Caco-2 (cell line): ENCODE results near the gene GRK5. TPM values are rescaled to one million over a fixed set of nuclear protein-coding genes. Genes with fewer than 3 reads are reported as not detected.

Experiments
- BruUV-seq: library from RNA; stranded (reverse); fragments of 400-500 nt; replicated peaks from 2 replicates; lab custom pipeline; 2021; lab: Mats Ljungman, UMichigan
- CTCF ChIA-PET: fragments of 300-600 bp; sonication (Branson Sonifier 250); formaldehyde crosslinking; loops from one replicate; lab custom pipeline; 2022; ENCODE audit warnings: antibody characterized with exemption; lab: Charles Lee
- POLR2A ChIA-PET: fragments of 300-600 bp; sonication (Branson Sonifier 250); formaldehyde crosslinking; loops from one replicate; lab custom pipeline; 2022; ENCODE audit warnings: antibody characterized with exemption; lab: Charles Lee
- DNase-seq, 2 experiments: peaks; one replicate each; pipeline versions ENCODE4 v3.0.0 to v3.0.0-alpha.2; 2020 to 2022
- H3K27me3 ChIP-seq: replicated peaks from 2 replicates; pipeline ENCODE4 v1.6.0; 2011; ENCODE audit warnings: low read length; ENCODE audit not compliant: control insufficient read depth, insufficient read depth
- H3K36me3 ChIP-seq: 2 replicates; pipeline ENCODE4 v1.5.1; 2011; ENCODE audit warnings: low read length; ENCODE audit not compliant: control insufficient read depth, insufficient read depth
- H3K4me1 ChIP-seq: fragments of 250-450 bp; sonication (Bioruptor Pico); 2 replicates; pipeline ENCODE4 v1.5.1; 2020; ENCODE audit warnings: mild to moderate bottlenecking
- H3K4me3 ChIP-seq: 2 replicates; pipeline ENCODE4 v1.5.1; 2011; ENCODE audit warnings: low read depth, mild to moderate bottlenecking, control low read depth, low read length
- H3K9me3 ChIP-seq: fragments of 250-450 bp; sonication (Bioruptor Pico); 2 replicates; pipeline ENCODE4 v1.5.1; 2020; ENCODE audit warnings: mild to moderate bottlenecking, moderate library complexity
- H3K27ac Mint-ChIP-seq: one replicate; pipeline ENCODE4 v1.8.0; 2022; ENCODE audit warnings: mixed read lengths; ENCODE audit not compliant: unreplicated experiment
- H3K27me3 Mint-ChIP-seq: one replicate; pipeline ENCODE4 v1.8.0; 2022; ENCODE audit warnings: mixed read lengths; ENCODE audit not compliant: insufficient read depth, unreplicated experiment
- H3K36me3 Mint-ChIP-seq: one replicate; pipeline ENCODE4 v1.8.0; 2022; ENCODE audit warnings: mild to moderate bottlenecking, mixed read lengths; ENCODE audit not compliant: insufficient read depth, unreplicated experiment
- H3K4me1 Mint-ChIP-seq: one replicate; pipeline ENCODE4 v1.8.0; 2022; ENCODE audit warnings: low read depth, mixed read lengths; ENCODE audit not compliant: unreplicated experiment
- H3K4me3 Mint-ChIP-seq: one replicate; pipeline ENCODE4 v1.8.0; 2022; ENCODE audit warnings: mild to moderate bottlenecking, moderate library complexity, mixed read lengths; ENCODE audit not compliant: unreplicated experiment
- H3K9me3 Mint-ChIP-seq: one replicate; pipeline ENCODE4 v1.8.0; 2022; ENCODE audit warnings: mixed read lengths; ENCODE audit not compliant: unreplicated experiment
- intact Hi-C: fragments of 100-400 bp; cut with micrococcal nuclease; formaldehyde crosslinking; loops from one replicate; pipeline ENCODE4 v1.10.0; 2022; ENCODE audit not compliant: unreplicated experiment
- total RNA-seq: library from RNA; stranded (reverse); gene quantifications from 2 replicates; pipeline ENCODE4 v1.2.3, GENCODE V29; 2022
- TF ChIP-seq, protein P1 (sequence below), 2 experiments: fragments of 200-600 bp in 1 of 2; IDR thresholded peaks; 1 replicate in 1 of 2; 2 replicates in 1 of 2; pipeline versions ENCODE4 v1.5.1 to v1.8.0; 2011 to 2022; ENCODE audit warnings: antibody characterized with exemption in 1 of 2, control low read depth in 1 of 2, inconsistent platforms in 1 of 2, low read depth in 1 of 2, low read length in 1 of 2, mild to moderate bottlenecking in 1 of 2, moderate library complexity in 1 of 2; ENCODE audit not compliant: insufficient read depth in 1 of 2, severe bottlenecking in 1 of 2, unreplicated experiment in 1 of 2

GRK5 gene
- total RNA-seq, 1 experiment from 2014 or later, result 7.7 TPM

DNA sequence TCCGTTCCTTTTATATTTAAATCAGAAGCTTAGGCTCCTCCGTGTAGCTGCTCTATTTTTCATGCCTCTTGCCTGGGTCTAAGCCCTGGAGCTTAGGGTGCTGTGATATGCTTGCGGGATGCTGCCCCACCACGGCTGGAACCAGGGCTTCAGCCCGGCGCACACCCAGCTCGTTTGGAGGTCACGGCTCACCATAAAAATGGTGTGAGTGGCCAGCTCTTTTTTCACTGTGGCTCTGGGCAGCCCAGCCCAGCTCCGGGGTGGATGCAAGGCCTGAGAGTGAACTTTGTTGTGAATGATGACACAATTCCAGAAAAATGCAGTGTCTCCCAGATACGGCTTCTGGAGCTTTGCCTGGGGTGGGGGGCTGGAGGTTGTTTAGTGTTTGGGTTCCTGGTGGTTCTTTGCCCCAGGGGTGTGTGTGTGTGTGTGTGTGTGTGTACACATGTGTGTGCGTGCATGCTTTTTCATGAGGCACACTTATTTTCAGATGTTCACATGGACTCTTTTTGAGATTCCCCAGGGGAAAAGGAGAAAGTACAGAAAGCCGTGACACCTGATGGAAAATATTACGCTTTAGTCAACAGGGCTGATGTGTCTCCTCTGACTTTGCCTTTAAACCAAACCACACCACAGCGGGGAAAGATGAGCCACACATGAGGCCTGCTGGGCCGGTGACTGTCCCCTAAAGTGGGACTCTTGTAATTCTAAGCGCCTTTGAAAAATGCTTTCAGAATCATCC, 46.2 kb downstream of the GRK5 start:
- H3K27ac Mint-ChIP-seq, result peak overlapping the region; percentile 94
- no peaks in the 10 kb centered on the region for H3K9me3 Mint-ChIP-seq
- intact Hi-C loops, result loop anchor here (1.0 to 5.0 kb wide), 3 partner anchors 10 to 64 kb away; partner anchors contain the start of gene GRK5
- H3K4me1 Mint-ChIP-seq, result peaks cover 35% of the 10 kb centered on the region
- peaks cover 5% of the 10 kb centered on the region for H3K36me3 Mint-ChIP-seq
- TF ChIP-seq, protein P1, sequence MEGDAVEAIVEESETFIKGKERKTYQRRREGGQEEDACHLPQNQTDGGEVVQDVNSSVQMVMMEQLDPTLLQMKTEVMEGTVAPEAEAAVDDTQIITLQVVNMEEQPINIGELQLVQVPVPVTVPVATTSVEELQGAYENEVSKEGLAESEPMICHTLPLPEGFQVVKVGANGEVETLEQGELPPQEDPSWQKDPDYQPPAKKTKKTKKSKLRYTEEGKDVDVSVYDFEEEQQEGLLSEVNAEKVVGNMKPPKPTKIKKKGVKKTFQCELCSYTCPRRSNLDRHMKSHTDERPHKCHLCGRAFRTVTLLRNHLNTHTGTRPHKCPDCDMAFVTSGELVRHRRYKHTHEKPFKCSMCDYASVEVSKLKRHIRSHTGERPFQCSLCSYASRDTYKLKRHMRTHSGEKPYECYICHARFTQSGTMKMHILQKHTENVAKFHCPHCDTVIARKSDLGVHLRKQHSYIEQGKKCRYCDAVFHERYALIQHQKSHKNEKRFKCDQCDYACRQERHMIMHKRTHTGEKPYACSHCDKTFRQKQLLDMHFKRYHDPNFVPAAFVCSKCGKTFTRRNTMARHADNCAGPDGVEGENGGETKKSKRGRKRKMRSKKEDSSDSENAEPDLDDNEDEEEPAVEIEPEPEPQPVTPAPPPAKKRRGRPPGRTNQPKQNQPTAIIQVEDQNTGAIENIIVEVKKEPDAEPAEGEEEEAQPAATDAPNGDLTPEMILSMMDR (IDR thresholded peaks at IDR 0.05; ENCODE audit: insufficient read depth in 1 of 2, low read depth in 1 of 2, low read length in 1 of 2, severe bottlenecking in 1 of 2, unreplicated experiment in 1 of 2), result peak in 1 of 2 experiments; percentile 26
- CTCF ChIA-PET, result interaction anchor here (0.6 to 2.8 kb wide), 13 partner anchors 10 to 421 kb away, joined by 3 to 21 read pairs (median 4); partner anchors contain the start of gene GRK5
- H3K4me3 Mint-ChIP-seq, result peak overlapping the region; percentile 52
- no peaks in the 10 kb centered on the region for H3K27me3 ChIP-seq
- POLR2A ChIA-PET, result interaction anchor here (0.6 to 1.1 kb wide), 3 partner anchors 17 to 472 kb away, joined by 3 to 9 read pairs (median 9); partner anchors contain the start of genes GRK5 and INPP5F
- no peaks in the 10 kb centered on the region for H3K27me3 Mint-ChIP-seq
- no peak overlapping the region for H3K4me3 ChIP-seq
- no peaks in the 10 kb centered on the region for H3K36me3 ChIP-seq
- peaks cover 47% of the 10 kb centered on the region for H3K4me1 ChIP-seq
- BruUV-seq, result no TSS peak
- no peaks in the 10 kb centered on the region for H3K9me3 ChIP-seq
- peak; percentile 82 to 88 for DNase-seq

DNA sequence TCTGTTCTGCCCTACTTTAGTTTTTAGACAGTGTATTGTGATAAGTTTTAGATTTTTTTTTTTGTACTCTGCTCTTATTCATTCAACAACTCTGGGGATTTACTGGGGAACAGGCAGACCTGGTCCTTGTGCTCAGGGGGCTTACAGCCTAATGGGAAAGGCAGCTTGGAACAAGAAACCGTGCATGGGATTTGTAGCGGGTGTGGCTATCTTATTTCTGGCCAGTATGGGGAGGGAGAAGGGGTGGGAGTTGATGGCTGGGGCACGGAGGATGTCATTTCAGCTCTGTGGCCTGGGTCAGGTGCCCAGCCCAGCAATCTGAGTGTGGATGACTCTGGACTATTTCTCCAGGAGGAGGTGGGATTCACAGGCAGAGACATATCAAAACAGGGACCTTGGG, 47.0 kb downstream of the GRK5 start:
- no peaks in the 10 kb centered on the region for H3K27me3 Mint-ChIP-seq
- DNase-seq, result no peak
- intact Hi-C loops, result loop anchor here (5.0 kb wide), 1 partner anchor 63 kb away; no protein-coding TSS in a partner anchor
- BruUV-seq, result no TSS peak
- peaks cover 47% of the 10 kb centered on the region for H3K4me1 ChIP-seq
- no peaks in the 10 kb centered on the region for H3K9me3 Mint-ChIP-seq
- POLR2A ChIA-PET, result interaction anchor here (0.6 to 0.8 kb wide), 2 partner anchors 17 to 471 kb away, joined by 3 read pairs; no protein-coding TSS in a partner anchor
- CTCF ChIA-PET, result interaction anchor here (0.7 to 2.8 kb wide), 4 partner anchors 11 to 102 kb away, joined by 3 to 21 read pairs (median 4); partner anchors contain the start of gene GRK5
- peaks cover 35% of the 10 kb centered on the region for H3K4me1 Mint-ChIP-seq
- peak overlapping the region; percentile 94 for H3K27ac Mint-ChIP-seq
- H3K36me3 Mint-ChIP-seq, result peaks cover 5% of the 10 kb centered on the region
- H3K36me3 ChIP-seq, result no peaks in the 10 kb centered on the region
- H3K4me3 ChIP-seq, result no peak overlapping the region
- H3K27me3 ChIP-seq, result no peaks in the 10 kb centered on the region
- TF ChIP-seq, protein P1 (IDR thresholded peaks at IDR 0.05; ENCODE audit: insufficient read depth in 1 of 2, low read depth in 1 of 2, low read length in 1 of 2, severe bottlenecking in 1 of 2, unreplicated experiment in 1 of 2), result no peak
- H3K4me3 Mint-ChIP-seq, result no peak overlapping the region
- H3K9me3 ChIP-seq, result no peaks in the 10 kb centered on the region

DNA sequence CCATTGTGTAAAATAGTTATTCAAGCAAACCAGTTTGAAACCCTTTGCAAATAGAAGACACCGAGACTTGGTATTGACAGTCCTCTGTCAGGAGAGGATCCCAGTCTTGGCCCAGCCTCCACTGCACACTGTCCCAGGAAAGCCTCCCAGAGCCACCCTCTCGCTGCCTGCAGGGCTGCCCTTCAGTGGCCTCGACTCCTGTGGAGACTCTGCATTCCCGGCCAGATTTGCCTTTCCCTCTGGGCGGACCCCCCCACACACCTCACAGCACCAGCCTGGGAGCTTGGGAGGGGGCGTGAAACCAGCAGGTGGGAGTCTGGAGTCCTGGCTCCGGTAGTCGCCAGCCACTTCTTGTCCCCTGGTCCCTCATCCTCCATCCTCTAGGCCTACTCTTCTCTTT, 48.7 kb downstream of the GRK5 start:
- H3K4me3 Mint-ChIP-seq, result no peak overlapping the region
- CTCF ChIA-PET, result no interaction called here
- H3K27ac Mint-ChIP-seq, result peak overlapping the region; percentile 94
- no peak for DNase-seq
- H3K4me3 ChIP-seq, result no peak overlapping the region
- intact Hi-C loops, result no loop called here
- TF ChIP-seq, protein P1 (IDR thresholded peaks at IDR 0.05; ENCODE audit: insufficient read depth in 1 of 2, low read depth in 1 of 2, low read length in 1 of 2, severe bottlenecking in 1 of 2, unreplicated experiment in 1 of 2), result no peak
- no TSS peak for BruUV-seq
- POLR2A ChIA-PET, result no interaction called here
- no peaks in the 10 kb centered on the region for H3K27me3 Mint-ChIP-seq
- no peaks in the 10 kb centered on the region for H3K36me3 ChIP-seq
- no peaks in the 10 kb centered on the region for H3K9me3 ChIP-seq
- no peaks in the 10 kb centered on the region for H3K27me3 ChIP-seq
- H3K4me1 Mint-ChIP-seq, result peaks cover 35% of the 10 kb centered on the region
- H3K36me3 Mint-ChIP-seq, result peaks cover 5% of the 10 kb centered on the region
- peaks cover 46% of the 10 kb centered on the region for H3K4me1 ChIP-seq
- H3K9me3 Mint-ChIP-seq, result no peaks in the 10 kb centered on the region
